Measurements from ENCODE around the gene ZDHHC3.

ZDHHC3 gene

GRCh38 chr3:44981751-44982150, 5.8 kb upstream of the ZDHHC3 start:
- H3K27me3 ChIP-seq (ENCODE audit: control insufficient read depth, insufficient read depth, low read length): no peaks in the 10 kb centered on the region
- H3K4me3 ChIP-seq (ENCODE audit: low read length): no peak overlapping the region
- peaks cover 4% of the 10 kb centered on the region for H3K4me1 ChIP-seq (ENCODE audit: control insufficient read depth, insufficient read depth, low read length)
- H3K36me3 ChIP-seq (ENCODE audit: insufficient read depth, low read length): peaks cover 4% of the 10 kb centered on the region
- no peak overlapping the region for H3K4me2 ChIP-seq (ENCODE audit: low read length)
- no peak overlapping the region for H3K9ac ChIP-seq (ENCODE audit: low read depth, low read length)
- H3K9me3 ChIP-seq (replicated peaks; ENCODE audit: low read length): no peaks in the 10 kb centered on the region

- Histone ChIP-seq H3K9ac (ENCODE audit: low read depth, low read length) (no peak overlapping the region), H3K36me3 (ENCODE audit: insufficient read depth, low read length) (peaks cover 4% of the 10 kb centered on the region), H3K4me2 (ENCODE audit: low read length) (no peak overlapping the region), H3K4me1 (ENCODE audit: control insufficient read depth, insufficient read depth, low read length) (peaks cover 4% of the 10 kb centered on the region), H3K9me3 (replicated peaks; ENCODE audit: low read length) (no peaks in the 10 kb centered on the region), H3K27me3 (ENCODE audit: control insufficient read depth, insufficient read depth, low read length) (no peaks in the 10 kb centered on the region), H3K4me3 (ENCODE audit: low read length) (no peak overlapping the region)
Observed at GRCh38 chr3:44981220-44981619, 5.2 kb upstream of the ZDHHC3 start.

DNA sequence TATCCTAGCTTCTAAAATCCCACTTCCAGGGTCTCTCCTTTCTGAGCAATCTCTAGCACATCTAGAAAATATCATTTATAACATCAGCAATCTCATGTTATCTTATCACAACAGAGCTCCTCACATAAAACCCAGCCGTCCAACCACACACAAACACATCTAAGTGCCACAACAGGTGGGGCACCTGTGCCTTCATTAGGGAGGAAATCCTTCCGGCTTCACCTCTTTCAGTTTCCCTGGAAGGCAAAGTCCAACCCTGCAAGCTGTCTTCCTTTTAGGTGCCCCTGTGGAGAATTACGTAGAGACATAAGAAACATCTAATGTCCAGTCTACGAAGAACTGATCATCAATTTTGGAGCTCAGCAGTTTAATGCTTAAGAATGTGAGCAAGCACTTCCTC, 1.6 kb downstream of the ZDHHC3 start:
- Histone ChIP-seq H3K9ac (ENCODE audit: low read depth, low read length) (peak overlapping the region; percentile 88), H3K4me1 (ENCODE audit: control insufficient read depth, insufficient read depth, low read length) (peaks cover 11% of the 10 kb centered on the region), H3K27me3 (ENCODE audit: control insufficient read depth, insufficient read depth, low read length) (no peaks in the 10 kb centered on the region), H3K4me2 (ENCODE audit: low read length) (peak overlapping the region; percentile 87), H3K9me3 (replicated peaks; ENCODE audit: low read length) (no peaks in the 10 kb centered on the region), H3K36me3 (ENCODE audit: insufficient read depth, low read length) (peaks cover 7% of the 10 kb centered on the region), H3K4me3 (ENCODE audit: low read length) (peak overlapping the region; percentile 99)

DNA sequence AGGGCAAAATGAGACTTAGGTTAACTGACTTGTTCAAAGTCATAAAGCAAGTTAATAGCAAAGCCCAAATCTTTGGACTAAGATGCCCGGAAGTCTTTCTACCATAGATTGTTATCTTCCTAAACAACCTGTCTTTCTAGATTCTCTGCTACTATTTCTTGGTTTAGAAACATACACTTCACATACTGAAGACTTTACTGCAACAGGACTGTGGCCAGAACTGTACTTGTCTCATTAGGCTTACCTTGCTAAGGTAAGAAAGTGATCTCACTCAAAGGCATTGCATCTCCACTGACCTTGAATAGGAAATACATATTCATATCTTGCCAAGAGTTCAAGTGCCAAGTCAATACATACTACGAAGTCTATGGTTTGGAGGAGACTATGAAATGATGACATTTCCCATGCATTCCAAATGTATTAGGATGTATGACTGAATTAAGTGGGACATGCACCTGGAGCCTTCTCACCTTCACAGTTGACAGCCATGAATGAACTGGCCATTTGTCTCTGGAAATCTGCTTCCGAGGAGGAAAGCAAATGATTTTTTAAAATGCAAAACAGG, 5.0 kb downstream of the ZDHHC3 start:
- H3K4me3 ChIP-seq (ENCODE audit: low read length): no peak overlapping the region
- H3K4me2 ChIP-seq (ENCODE audit: low read length): no peak overlapping the region
- peaks cover 11% of the 10 kb centered on the region for H3K4me1 ChIP-seq (ENCODE audit: control insufficient read depth, insufficient read depth, low read length)
- H3K27me3 ChIP-seq (ENCODE audit: control insufficient read depth, insufficient read depth, low read length): no peaks in the 10 kb centered on the region
- peaks cover 3% of the 10 kb centered on the region for H3K36me3 ChIP-seq (ENCODE audit: insufficient read depth, low read length)
- no peak overlapping the region for H3K9ac ChIP-seq (ENCODE audit: low read depth, low read length)
- H3K9me3 ChIP-seq (replicated peaks; ENCODE audit: low read length): no peaks in the 10 kb centered on the region

DNA sequence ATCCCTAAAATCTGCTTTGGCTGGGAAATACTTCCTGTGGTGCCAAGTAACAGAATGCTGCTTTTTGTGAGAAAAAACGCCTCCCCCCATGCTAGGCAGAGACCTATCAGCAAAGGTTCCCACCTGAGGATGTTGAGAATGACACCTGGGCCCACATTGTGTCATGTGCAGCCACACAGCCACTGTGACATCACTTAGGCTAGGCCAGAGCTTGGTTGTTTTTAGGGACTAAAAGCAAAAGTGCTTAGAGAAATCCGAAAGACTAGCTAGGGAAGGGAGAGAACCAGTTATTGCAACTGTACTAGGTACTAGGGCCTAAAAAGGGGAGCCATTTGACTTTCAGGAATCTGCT, 6.2 kb downstream of the ZDHHC3 start:
- H3K4me1 ChIP-seq (ENCODE audit: control insufficient read depth, insufficient read depth, low read length): peaks cover 9% of the 10 kb centered on the region
- H3K4me3 ChIP-seq (ENCODE audit: low read length): no peak overlapping the region
- no peaks in the 10 kb centered on the region for H3K9me3 ChIP-seq (replicated peaks; ENCODE audit: low read length)
- no peak overlapping the region for H3K4me2 ChIP-seq (ENCODE audit: low read length)
- peaks cover 3% of the 10 kb centered on the region for H3K36me3 ChIP-seq (ENCODE audit: insufficient read depth, low read length)
- no peaks in the 10 kb centered on the region for H3K27me3 ChIP-seq (ENCODE audit: control insufficient read depth, insufficient read depth, low read length)
- H3K9ac ChIP-seq (ENCODE audit: low read depth, low read length): no peak overlapping the region

GRCh38 chr3:44969154-44969827, 6.7 kb downstream of the ZDHHC3 start:
- no peak overlapping the region for H3K4me2 ChIP-seq (ENCODE audit: low read length)
- H3K36me3 ChIP-seq (ENCODE audit: insufficient read depth, low read length): peaks cover 3% of the 10 kb centered on the region
- peaks cover 7% of the 10 kb centered on the region for H3K4me1 ChIP-seq (ENCODE audit: control insufficient read depth, insufficient read depth, low read length)
- no peak overlapping the region for H3K9ac ChIP-seq (ENCODE audit: low read depth, low read length)
- H3K9me3 ChIP-seq (replicated peaks; ENCODE audit: low read length): no peaks in the 10 kb centered on the region
- H3K4me3 ChIP-seq (ENCODE audit: low read length): no peak overlapping the region
- no peaks in the 10 kb centered on the region for H3K27me3 ChIP-seq (ENCODE audit: control insufficient read depth, insufficient read depth, low read length)

DNA sequence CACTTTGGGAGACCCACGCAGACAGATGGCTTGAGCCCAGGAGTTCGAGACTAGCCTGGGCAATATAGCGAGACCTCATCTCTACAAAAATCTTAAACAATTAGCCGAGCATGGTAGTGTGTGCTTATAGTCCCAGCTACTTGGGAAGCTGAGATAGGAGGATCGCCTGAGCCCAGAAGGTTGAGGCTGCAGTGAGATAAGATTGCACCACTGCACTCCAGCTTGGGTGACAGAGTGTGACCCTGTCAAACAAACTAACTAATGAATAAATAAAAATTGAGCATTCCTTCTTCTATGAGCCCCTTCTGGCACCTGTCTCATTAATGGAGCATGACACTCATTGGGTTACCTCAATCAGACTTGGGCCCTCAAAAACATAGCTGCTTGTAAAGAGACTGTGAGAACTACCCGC, 7.5 kb downstream of the ZDHHC3 start:
- no peak overlapping the region for H3K9ac ChIP-seq (ENCODE audit: low read depth, low read length)
- H3K4me1 ChIP-seq (ENCODE audit: control insufficient read depth, insufficient read depth, low read length): peaks cover 12% of the 10 kb centered on the region
- no peak overlapping the region for H3K4me3 ChIP-seq (ENCODE audit: low read length)
- no peak overlapping the region for H3K4me2 ChIP-seq (ENCODE audit: low read length)
- peaks cover 3% of the 10 kb centered on the region for H3K36me3 ChIP-seq (ENCODE audit: insufficient read depth, low read length)
- H3K27me3 ChIP-seq (ENCODE audit: control insufficient read depth, insufficient read depth, low read length): no peaks in the 10 kb centered on the region
- H3K9me3 ChIP-seq (replicated peaks; ENCODE audit: low read length): no peaks in the 10 kb centered on the region

- Histone ChIP-seq H3K4me1 (ENCODE audit: control insufficient read depth, insufficient read depth, low read length) (peaks cover 12% of the 10 kb centered on the region), H3K9ac (ENCODE audit: low read depth, low read length) (no peak overlapping the region)
Observed at GRCh38 chr3:44966795-44967278, 9.1 kb downstream of the ZDHHC3 start.

DNA sequence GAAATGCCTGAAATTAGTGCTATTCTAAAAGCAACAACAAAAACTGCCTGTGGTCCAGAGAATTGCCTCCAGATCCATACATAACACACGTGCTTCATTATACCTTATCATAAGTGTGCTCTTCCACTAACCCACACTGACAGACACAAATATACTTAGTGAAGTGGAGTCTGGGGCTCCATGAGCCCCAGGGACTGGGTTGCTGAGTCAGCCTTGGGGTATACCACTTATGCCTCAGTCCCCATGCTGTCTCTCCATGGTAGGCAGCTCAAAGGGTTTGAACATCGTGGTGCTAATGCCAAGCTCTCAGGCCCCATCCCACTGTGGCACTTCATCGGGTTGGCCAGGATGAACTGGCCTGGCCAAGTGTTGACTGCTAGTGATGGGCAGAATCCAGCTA, 10.8 kb downstream of the ZDHHC3 start:
- Histone ChIP-seq H3K4me1 (ENCODE audit: control insufficient read depth, insufficient read depth, low read length) (peaks cover 12% of the 10 kb centered on the region), H3K27me3 (ENCODE audit: control insufficient read depth, insufficient read depth, low read length) (no peaks in the 10 kb centered on the region), H3K4me3 (ENCODE audit: low read length) (no peak overlapping the region)

More at GRCh38 chr3:44966795-44967278, 9.1 kb downstream of the ZDHHC3 start:
- no peaks in the 10 kb centered on the region for H3K9me3 ChIP-seq (replicated peaks; ENCODE audit: low read length)
- H3K4me3 ChIP-seq (ENCODE audit: low read length): no peak overlapping the region
- no peak overlapping the region for H3K4me2 ChIP-seq (ENCODE audit: low read length)
- no peaks in the 10 kb centered on the region for H3K27me3 ChIP-seq (ENCODE audit: control insufficient read depth, insufficient read depth, low read length)
- H3K36me3 ChIP-seq (ENCODE audit: insufficient read depth, low read length): no peaks in the 10 kb centered on the region

DNA sequence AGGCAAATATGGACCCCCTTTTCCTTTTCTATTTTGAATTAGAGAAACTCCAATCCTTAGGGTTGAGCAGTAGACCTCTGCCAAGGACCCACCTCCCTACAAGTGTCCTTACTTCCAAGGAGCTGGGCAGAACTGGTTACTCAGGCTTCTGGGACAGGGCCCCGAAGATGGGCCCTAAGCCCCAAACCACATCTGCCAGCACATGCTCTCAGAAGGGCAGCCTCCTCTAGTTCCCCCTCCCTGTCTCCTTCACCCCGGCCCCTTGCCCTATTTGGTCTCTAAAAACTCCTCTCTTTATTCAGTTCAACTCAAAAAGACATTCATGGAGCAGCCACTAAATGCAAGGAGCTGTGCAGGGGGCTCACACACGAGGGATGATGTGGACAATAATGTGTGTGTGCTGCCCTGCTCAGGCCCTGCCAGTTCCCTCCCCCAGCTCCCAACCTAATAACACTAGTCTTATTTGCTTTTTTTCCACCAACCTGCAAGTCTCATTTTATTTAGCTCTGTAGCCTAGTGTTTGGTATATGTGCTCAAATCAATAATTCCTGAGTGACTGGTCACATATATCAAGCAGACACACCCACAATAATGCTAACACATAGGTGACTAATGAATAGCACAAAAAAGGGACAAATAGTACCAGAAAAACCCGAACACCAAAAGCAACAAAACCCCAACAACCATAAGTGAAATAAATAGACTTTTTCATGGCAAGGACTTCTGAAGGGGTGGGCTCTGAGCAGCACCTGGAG, 12.2 kb downstream of the ZDHHC3 start:
- Histone ChIP-seq H3K4me3 (ENCODE audit: low read length) (no peak overlapping the region), H3K36me3 (ENCODE audit: insufficient read depth, low read length) (peaks cover 6% of the 10 kb centered on the region), H3K9me3 (replicated peaks; ENCODE audit: low read length) (no peaks in the 10 kb centered on the region), H3K4me2 (ENCODE audit: low read length) (no peak overlapping the region), H3K27me3 (ENCODE audit: control insufficient read depth, insufficient read depth, low read length) (no peaks in the 10 kb centered on the region), H3K9ac (ENCODE audit: low read depth, low read length) (no peak overlapping the region), H3K4me1 (ENCODE audit: control insufficient read depth, insufficient read depth, low read length) (peaks cover 12% of the 10 kb centered on the region)

More for the DNA sequence above, 10.8 kb downstream of the ZDHHC3 start:
- Histone ChIP-seq H3K9ac (ENCODE audit: low read depth, low read length) (no peak overlapping the region), H3K9me3 (replicated peaks; ENCODE audit: low read length) (no peaks in the 10 kb centered on the region), H3K36me3 (ENCODE audit: insufficient read depth, low read length) (no peaks in the 10 kb centered on the region), H3K4me2 (ENCODE audit: low read length) (no peak overlapping the region)

DNA sequence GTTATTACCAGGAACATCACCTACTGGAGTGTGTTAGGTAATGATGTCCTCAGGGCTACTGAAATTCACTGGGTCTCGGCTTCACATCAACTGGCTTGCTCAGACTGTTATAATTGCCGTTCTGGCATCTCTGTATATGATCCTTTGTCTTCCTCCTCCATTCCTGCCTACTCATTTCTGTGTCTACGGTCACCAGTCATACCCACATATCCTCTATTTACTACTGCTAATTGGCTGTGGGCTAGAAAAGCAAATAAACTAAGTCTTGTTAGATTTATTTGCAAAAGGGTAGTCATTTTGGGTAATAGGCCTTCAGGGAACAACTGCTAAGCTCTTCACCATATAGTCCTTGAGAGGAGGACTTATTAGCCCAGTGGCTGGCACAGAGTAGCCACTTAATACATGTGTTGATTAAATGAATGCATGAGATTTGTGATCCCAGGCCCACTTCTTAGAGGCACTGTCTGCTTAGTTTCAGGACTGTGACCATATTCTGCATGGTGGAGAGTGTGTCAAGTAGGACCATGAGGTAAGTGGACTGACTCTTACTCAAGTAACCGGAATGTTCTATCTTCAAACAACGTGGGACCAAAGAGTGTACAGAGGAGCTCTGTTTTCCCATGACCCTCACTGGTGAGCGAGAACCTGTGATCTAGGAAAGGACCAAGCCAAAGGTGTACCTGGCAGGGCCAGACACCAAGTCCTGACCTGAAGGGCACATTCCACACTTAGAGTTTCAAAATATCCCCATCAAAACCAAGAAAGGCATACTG, 13.2 kb downstream of the ZDHHC3 start:
- Histone ChIP-seq H3K4me3 (ENCODE audit: low read length) (no peak overlapping the region), H3K9ac (ENCODE audit: low read depth, low read length) (no peak overlapping the region), H3K4me2 (ENCODE audit: low read length) (no peak overlapping the region), H3K27me3 (ENCODE audit: control insufficient read depth, insufficient read depth, low read length) (no peaks in the 10 kb centered on the region), H3K9me3 (replicated peaks; ENCODE audit: low read length) (no peaks in the 10 kb centered on the region), H3K36me3 (ENCODE audit: insufficient read depth, low read length) (peaks cover 14% of the 10 kb centered on the region), H3K4me1 (ENCODE audit: control insufficient read depth, insufficient read depth, low read length) (peaks cover 12% of the 10 kb centered on the region)

Data from skeletal muscle satellite cell (primary cell).